ENCODE results near the gene NTM.

NTM gene

DNA sequence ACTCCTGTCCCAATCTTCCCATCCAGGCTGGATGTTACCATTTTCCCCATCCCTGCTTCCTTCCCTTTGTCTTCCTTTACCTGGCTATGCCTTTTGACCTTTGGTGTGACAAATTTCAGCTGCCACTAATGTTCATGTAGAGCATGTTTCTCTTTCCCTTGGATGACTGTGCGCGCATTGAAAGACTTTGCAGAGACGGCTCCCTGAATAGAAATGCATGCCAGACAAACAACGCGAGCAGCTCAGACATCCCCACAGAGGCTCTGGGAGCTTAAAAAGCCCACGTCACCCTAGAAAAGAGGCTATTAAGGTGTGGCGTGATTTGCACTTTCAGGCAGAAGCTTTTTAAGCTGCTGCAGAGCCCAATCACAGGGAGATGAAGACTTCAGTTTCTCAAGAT is 202.0 kb downstream of the NTM start:
- DNase-seq: no peak

DNA sequence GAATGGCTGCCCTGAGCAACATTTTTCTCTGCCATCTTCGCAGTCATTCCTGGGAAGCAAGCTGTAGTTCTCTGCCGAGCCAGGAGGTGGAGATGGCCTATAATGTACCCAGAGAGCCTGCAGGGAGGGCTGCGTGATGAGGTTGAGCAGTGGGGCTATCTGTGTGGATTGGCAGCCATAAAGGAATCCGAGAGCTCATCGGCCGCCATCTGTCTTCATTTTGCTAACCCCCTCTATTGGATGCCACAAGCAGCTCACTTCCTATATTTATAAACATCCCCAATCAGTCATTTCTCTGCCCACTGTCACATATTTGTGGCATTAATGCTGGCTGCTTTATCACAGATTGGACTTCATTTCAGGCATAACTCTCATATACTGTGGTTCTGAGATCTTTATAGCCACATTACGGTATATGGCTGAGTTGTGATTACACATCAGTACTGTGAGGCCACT is 209.5 kb downstream of the NTM start:
- DNase-seq: peak; percentile 59

DNA sequence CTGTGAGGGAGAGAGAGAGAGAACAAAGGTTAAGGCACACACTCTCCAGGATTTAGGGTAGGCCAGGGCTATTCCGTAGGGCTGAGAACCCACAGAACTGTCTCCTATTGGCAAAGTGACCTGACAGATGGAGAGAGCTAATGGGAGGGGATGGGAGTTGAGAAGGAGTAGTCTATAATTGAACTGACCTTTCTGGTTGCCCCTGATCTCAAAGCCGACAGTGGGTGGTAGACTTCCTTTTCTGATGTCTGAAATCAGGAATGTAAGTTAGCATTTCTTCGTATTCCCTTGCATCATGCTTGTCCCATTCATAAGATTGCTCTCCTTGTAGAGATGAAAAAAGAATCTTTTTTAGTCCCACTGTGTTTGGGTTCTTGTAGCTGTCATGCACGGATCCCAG is 210.1 kb downstream of the NTM start:
- no peak for DNase-seq

DNA sequence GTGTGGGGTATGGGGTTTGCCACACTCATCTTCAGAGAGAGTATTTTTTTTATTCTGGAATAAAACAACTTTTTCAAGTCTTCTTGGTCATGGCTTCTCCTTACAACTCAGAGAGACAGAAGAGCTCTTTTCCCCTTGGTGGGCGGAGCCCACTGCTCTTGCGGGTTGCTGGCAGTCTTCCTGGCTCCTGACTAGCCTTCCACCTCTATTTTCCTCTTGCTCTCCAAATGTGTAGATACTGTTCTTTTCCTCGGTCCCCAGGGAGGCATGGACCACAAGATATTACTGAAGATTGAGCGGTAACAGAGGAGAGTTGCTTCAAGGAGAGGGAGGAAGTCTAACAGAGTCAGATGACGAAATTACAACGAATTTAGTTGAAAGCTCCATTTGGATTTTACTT is 210.6 kb downstream of the NTM start:
- DNase-seq: no peak

DNA sequence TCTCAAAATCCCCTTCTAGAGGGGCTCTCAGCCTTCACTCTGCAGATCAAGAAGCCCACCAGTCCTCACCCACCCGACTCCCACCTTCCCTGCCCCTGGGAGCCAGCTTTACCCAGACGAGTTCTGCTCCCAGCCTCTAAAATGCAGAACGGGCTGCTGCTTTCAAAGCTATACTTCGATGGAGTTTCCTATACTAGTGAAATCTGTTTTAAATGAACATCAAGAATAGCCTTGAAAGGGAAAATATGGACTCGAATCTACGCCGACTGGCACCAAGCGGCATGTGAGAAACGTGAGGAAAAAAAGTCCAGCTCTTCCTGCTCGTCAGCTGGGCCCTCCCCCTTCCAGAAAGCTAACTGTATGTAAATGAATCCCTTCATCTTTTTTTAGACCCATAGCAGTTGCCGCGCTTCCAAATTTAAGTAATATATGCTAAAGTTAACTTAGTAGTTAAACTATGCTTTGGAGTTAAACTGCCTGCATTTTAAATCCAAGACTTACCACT is 211.7 kb downstream of the NTM start:
- no peak for DNase-seq

DNA sequence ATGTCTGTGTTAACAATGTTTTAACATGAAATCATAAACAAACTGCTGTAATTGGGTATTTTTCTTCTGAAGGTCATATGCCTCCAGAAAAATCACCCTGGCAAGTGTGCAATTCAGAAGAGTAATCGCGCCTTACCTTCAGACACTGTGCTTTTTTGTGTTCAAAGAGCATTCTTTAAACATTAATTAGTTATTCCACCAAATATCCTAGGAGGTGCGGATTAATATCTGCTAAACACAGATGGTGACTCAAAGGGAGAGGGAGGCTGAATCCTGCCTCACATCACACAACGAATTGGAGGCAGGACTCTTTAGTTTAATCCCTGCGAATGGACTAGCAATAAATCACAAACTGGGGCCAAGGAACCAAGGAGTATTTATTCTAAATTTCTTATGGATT is 213.0 kb downstream of the NTM start:
- DNase-seq: no peak

DNA sequence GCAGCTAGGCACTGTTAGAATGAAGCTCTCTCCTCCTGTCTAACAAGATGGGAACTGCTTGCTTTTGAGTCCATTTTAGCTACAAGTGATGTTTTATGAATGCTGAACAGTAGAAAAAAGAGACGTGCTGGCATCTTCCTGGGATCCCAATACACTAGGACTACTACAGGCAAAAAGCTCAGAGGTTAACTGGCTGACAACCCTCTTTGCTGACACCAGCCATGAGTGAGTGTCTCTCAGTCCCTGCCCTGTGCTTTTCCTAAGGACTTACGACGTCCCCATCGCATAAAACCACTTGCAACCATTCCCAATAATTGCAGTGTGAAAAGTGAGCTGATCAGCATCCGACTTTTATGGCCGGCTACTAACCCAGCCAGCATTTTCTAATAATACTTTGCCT is 213.5 kb downstream of the NTM start:
- no peak for DNase-seq

DNA sequence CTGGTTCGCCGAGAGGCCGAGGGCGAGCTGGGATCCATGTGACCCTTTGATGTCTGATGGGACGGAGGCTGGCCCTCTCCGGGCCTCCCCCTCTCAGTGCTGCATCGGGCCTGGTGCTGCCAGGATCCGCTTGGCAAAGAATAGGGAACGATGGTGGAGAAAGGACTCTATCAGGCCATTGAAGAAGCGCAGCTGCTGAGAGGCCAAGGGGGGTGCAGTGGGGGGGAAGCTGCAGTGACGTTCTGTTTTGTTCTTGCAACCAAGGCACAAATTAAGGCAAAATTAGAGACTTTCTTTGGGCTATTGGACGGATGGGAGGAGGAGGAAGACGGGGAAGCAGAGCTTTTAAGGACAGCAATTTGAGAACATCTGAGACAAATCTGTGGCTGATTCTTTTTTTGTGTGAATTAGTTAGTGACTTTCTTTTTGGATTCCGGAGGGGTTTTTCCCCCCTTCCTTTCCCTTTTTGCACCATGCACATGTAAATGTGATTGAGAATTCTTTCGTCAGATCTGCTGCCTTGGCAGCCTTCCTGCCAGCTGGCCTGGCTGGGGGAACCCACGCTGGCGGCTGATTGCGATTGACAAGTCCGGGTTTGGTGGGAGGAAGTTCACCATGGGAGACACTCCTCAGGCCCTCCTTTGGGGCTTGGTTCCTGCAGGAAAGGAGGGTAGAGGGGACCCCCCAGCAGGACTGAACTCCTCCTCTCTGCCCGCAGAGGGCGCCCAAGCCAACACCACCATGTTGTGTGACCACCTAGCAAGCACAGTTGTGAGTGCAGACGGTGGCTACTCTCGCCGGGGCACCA is 214.6 kb downstream of the NTM start:
- DNase-seq: peak; percentile 44

DNA sequence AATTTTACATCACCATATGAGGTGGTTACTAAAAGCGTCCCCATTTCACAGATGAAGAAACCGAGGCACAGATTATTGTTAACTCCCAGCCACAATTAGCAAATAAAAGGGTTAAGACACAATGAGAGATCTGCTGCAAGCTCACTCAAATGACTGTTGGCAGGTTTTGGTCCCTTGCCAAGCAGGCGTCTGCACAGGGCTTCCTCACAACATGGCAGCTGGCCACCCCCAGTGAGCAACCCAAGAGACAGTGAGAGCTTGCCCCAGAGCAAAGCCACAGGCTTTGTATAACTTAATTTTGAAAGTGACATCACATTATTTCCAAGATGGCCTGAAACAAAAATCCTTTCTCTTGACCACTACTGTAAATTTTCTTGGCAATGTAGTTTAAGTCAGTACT is 217.6 kb downstream of the NTM start:
- DNase-seq: no peak

DNA sequence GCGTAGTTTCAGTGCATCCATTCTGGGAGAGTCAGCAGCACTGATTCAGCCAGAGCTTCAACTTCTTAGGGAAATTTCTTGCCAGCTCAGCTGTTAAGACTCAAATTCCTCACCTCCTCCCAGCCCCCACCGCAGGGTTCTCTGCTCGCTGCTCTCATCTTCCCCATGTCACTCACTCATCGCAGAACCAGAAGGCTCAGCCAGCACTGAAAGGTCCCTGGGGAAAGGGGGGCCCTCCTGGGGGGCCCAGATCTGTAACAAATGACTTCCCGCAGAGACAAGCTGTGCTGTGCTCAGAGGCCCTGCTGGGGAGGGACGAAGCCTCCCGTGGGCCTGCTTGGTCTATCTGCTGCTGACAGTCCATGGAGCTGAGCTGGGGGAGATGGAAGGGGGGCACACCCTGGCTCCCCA is 220.6 kb downstream of the NTM start:
- no peak for DNase-seq

DNA sequence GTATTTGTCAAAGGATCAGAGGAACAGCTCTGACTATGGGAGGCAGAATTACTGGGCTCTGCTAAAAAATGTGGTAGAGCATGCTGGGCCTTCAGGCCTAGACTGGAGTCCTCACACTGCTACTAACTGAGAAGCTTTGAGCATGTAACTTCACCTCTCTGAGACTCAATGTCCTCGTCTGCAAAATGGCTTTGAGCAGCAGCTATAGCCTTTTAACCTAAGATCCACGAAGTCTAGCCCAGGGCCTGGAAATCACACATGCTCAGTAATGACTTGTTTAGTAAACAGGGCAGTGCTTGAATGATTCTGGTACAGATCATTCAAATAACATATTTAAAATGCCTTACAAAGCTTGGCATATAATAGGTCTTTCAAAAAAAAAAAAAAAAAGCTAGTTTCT is 221.7 kb downstream of the NTM start:
- DNase-seq: no peak

DNA sequence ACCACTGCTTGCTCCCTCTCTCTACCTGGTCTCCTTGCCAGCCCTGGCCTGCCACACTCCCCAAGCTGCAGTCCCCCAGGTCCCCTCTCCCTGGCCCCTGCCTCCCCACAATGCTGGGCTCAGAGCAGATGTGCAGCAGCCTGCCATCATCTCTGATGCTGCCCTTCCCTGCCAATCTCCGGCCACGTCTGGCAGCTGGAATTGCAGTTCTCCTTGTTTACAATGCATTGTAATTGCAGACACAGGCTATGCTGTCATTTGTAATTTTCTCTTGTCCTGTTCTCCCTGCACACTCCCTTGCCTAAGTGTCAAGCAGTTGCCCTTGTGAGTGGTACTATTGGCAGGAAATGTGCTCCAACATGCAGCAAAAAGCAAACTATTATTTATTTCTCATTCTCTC is 222.3 kb downstream of the NTM start:
- peak; percentile 9 for DNase-seq

DNA sequence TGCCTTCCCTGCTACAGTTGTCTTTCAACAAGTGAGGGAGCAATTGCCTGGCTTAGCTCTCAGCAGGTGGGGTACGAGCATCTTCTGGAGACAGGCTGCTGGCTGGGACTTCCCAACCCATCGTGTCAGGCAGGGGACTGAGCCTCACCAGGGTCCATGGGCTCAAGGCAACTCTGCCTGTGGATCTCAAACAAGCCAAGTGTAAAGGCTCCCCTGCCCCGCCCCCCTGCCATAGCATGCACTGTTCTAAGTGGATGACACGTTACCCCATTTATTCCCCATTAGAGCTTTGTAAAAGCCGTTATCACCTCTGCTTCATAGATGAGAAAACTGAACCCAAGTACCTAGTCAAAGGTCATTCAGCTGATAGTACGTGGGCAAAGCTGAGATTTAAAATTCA is 222.9 kb downstream of the NTM start:
- DNase-seq: peak; percentile 22

DNA sequence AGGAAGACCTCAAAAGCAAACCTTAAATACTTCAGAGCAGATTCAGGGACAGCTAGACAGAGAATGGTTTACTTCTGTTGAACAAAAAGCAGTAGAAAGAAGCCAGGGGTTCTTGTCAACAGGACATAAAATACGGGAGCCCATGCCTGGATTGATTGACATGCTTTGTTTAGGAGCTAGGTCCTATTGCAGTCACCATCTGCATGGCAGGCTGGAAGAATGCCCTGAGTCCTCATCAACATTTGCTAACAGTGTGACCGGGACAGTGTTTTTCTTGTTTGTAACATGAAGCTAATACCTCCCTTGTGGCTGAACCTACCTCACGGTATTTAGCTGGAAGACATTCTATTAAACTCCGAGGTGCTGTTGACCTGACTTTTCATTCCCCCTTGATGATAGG is 225.4 kb downstream of the NTM start:
- no peak for DNase-seq

DNA sequence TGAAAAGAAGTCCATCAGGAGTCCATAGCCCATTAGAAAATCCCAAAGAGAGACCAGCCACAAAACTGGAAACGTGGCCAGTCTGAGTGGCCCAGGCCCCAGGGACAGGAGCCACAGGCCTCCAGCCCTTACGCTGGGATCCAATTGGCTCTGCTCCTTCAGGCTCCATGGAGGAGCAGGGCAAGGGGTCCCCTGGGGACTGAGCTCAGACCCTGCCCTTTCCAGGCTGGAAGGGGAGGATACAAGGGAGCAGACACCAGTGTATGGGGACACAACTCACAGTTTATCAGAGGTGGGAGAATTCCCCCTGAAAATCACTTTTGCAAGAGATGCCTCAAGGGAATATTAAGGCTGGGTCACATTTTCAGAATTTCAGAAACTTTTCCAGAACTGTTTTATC is 227.5 kb downstream of the NTM start:
- no peak for DNase-seq

DNA sequence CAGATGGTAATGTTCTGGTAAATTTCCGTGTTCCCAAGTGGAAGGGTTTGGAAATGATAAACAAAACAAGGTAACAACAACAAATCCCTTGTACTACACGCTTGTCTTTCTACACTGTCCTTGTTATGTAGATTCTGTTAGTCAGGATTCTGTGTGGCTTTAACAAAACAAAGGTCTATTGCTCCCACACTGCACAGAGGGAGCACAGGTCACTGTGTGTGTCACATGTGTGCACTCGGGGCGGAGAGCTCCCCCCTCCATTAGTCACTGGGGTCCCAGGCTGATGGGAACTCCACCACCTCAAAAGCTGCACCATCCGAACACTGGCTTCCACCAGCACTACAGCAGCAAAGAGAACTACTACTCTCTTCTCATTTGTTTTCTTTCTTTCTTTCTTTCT is 227.9 kb downstream of the NTM start:
- no peak for DNase-seq

DNA sequence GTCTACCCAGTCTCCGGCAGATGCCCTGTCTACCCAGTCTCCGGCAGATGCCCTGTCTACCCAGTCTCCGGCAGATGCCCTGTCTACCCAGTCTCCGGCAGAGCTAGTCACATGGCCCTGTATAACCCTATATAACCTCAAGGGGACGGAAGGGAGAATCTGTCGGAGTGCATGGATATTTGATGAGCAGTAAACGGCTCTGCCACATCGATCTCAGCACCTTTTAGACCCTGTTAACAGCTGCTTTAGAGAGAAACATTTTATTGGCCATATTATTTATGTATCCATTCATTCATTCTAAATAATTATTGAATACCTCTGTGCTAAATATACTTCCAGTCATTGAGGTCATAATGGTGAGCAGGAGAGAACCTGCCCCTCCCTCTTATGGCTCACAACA is 228.9 kb downstream of the NTM start:
- DNase-seq: no peak

DNA sequence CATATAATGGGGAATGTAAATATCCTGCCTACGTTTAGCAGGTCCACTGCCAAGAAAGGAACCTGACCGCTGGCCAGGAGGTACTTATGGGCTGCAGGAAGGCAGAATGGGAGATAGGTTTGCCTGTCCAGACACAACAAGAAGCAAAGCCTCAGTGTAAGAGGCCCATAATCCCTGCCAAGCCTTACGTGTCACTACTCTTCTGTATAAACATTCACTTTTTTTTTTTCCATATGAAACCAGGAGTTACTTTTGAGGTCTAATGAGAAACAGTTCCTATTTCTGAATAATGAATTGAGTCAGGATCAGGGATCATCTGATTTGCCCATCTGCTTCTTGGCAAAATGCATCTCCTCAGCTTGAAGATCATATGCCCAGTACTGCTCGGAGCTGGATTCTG is 230.2 kb downstream of the NTM start:
- no peak for DNase-seq

DNA sequence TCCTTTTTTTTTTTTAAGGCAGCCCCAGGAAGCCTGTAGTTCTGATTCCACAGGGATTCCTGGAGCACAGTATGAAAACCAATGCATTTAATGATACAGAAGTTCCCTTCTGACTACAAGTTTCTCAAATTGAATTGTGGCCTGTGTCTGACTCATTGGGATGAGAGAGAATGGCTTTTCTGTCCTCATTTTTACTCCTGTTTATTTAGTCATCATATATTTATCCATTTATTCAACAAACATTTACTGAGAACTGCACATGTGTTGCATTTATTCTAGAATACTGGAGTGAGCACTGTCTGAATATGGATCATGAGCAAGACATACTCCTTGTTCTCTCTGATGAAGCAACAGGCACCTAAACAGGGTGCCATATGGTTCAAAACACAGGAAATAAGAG is 231.2 kb downstream of the NTM start:
- DNase-seq: no peak

DNA sequence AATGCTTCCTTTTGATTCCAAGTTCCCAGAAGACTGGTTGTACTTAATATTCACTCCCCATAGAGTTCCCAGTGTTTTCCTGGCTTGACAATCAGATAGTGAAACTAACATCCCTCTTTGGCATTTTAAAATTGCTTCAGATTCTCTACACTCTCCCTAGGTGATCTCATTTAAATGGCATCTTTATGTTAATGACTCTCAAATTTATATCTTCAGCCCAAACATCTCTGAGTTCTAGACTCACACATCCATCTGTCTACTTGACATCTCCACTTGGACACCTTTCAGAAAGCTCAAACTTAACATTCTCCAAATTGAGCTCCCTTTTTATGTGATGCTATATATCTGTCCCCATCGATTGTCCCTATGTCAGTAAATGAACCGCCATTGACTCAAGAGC is 232.0 kb downstream of the NTM start:
- no peak for DNase-seq

DNA sequence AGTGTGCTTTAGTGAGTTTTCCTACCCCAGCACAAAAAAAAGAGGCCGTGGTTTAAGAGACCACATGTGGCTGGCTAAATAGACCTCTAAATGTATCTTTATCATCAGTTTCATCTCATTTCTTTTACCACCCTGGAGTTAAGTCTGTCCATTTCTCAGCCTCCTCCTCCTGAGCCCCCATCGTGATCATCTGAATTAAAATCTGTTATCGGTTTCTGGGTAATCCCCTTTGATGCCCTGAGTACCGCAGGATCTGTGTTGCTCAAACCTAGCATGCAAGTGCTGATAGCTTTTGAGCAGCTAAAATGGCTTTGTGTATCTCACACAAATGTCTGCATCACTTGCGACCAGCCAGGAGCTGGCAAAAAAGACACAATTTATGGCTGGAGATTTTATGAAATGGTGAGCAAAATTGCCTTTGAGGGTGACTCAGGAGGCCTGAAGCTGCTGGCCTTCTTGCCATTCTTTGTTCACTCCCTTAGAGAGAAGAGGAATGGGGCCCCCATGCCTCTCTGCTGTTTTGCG is 236.5 kb downstream of the NTM start:
- DNase-seq: no peak

DNA sequence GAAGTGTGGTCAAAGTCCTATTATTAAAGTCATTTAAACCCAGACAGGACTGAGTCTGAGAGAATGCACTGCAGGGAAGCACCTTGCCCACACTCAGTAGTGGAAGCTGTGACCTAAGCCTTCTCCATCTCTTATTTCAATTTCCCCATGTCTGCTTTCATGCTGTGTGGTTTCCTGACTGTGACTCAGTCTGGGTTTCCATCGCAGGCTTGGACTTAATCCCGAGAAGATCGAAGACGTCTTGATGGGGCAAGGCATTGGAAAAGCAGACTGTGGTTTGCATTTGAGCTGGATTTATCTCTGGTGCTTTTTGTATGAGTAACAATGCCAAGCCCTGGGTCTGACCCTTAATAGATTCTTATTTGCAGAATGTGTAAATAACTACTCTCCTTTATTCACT is 238.9 kb downstream of the NTM start:
- DNase-seq: peak; percentile 32

DNA sequence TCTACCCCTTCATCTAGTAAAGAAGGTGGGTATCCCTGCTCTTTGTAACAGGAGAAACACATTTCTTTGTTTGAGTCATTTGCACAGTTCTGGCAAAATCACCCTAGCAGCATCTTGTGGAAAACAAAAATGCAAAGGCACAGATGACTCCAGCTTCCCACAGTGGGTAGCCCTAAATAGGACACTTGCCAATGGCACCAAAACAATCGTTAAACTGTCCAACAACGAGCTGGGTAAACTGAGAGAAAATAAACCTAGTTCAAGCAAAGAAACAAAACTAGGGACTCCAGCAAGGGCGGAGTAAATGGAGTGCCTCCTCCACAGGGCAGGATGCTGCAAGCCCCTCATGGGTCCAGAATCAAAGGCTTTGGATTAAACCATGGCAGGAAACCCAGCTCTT is 239.5 kb downstream of the NTM start:
- DNase-seq: no peak

DNA sequence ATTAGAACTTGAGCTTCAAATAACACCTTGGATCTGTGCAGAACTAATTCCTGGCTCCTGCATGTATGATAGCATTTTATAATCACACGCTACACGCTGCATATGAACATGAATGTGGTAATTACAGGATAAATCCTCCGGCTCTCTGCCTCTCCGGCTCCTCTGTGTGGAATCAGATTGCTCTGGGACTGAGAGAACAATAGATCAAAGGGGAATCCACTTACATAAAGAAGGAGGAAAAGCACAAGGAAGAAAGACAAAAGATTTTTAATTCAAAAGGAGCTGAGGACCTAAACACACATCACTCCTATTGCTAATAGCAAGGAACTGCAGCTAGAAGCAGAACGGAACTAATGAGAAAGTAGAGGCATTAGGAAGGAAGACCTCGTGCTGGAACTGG is 240.9 kb downstream of the NTM start:
- DNase-seq: no peak

DNA sequence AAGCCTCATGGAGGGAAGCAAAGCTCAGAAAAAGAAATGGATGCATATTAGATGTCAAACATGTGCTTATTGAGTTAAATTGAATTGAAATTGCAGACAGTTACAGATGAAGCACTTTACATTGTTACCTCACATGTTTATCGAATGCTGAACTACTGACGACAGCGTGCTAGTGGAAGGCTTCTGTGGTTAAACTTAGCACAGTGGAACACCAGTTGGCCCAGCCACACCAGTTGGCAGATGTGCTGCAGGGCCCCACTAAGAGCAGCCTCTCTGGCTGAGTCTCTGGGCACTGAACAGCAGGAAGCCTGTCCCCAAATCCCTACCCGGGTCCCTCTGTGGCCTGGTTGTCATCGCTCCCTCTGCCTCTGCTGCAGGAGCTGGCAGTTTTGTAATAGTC is 242.1 kb downstream of the NTM start:
- DNase-seq: no peak
